NCI-H82 treated with DMSO at 0.1 percent for 48 hours (cell line): ENCODE data around the gene PIKFYVE.
A peak's percentile ranks its signal among the peaks of the same experiment; 100 is the strongest.

ENCODE experiments used
- DNase-seq: peaks from one replicate; lab custom pipeline; 2025; ENCODE audit not compliant: unreplicated experiment; lab: John Stamatoyannopoulos, UW

The PIKFYVE gene

DNA sequence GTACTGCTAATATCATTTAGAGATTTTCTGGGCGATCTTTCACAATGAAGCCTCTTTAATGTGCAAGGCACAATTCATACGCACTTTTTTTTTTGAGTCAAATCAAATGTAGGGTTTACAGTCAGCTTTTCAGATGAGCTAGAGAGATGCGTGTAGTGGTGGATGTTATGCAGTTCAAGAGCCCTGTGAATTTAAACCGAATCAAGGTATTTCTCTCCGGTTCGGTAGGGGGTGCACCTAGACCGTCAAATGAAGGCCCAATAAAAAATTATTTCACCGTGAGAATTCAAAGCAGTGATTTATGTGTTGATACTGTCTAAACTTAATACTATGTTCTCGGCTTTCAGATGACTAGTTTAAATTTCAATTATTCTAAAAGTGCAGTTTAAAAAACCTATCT is 141.6 kb downstream of the PIKFYVE start:
- peak; percentile 49 for DNase-seq
